Body of pancreas (tissue), 4 donors: ENCODE results near the gene MAP1B.

Source experiments
- POLR2A ChIP-seq, 3 donors: fragments of 450-650 bp; IDR thresholded peaks; one replicate each; pipeline ENCODE4 v1.6.1; 2016; ENCODE audit warnings: antibody characterized with exemption in 3 of 3, mild to moderate bottlenecking in 2 of 3
- TF ChIP-seq, protein P1 (sequence below), 7 experiments: fragments of 450-650 bp in 4 of 7; fragments of 200-600 bp in 3 of 7; sonication (generic) in 3 of 7; IDR thresholded peaks; one replicate each; pipeline ENCODE4 v1.5.1; 2016 to 2019; ENCODE audit warnings: antibody characterized with exemption in 7 of 7

DNA sequence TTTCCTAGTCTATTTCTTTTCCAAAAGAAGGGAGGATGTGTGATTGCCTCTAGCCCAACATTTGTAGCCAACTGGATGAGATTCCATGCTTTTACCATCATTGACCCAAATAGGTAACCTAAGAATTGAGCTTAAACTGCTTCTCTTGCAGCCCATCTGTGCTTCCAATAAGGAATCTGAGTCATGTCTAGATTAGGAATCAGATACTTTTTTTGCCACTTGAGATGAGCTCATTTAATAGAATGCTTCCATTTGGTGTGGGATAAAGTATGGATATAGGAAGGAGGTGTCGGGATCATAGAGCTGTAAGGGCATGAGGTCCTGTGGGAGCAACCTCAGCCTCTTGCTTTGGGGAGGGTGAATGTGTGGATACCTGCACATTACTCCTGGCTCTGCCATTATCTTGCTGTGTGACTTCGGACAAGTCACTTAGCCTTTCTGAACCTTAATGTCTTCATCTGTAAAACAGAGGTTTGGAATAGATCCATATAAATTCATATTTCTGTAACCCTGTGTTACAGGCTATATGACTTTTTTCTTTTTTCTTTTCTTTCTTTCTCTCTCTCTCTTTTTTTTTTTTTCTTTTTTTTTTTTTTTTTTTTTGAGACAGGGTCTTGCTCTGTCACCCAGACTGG is 56.2 kb downstream of the MAP1B start:
- TF ChIP-seq, protein P1, sequence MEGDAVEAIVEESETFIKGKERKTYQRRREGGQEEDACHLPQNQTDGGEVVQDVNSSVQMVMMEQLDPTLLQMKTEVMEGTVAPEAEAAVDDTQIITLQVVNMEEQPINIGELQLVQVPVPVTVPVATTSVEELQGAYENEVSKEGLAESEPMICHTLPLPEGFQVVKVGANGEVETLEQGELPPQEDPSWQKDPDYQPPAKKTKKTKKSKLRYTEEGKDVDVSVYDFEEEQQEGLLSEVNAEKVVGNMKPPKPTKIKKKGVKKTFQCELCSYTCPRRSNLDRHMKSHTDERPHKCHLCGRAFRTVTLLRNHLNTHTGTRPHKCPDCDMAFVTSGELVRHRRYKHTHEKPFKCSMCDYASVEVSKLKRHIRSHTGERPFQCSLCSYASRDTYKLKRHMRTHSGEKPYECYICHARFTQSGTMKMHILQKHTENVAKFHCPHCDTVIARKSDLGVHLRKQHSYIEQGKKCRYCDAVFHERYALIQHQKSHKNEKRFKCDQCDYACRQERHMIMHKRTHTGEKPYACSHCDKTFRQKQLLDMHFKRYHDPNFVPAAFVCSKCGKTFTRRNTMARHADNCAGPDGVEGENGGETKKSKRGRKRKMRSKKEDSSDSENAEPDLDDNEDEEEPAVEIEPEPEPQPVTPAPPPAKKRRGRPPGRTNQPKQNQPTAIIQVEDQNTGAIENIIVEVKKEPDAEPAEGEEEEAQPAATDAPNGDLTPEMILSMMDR (IDR thresholded peaks at IDR 0.05), result no peak
- TF ChIP-seq POLR2A (IDR thresholded peaks at IDR 0.05), result no peak
